ENCODE results near the gene DLGAP1. TPM values are rescaled to one million over a fixed set of nuclear protein-coding genes. Genes with fewer than 3 reads are reported as not detected.

DLGAP1 gene
- total and polyA plus RNA-seq, 9 donors = 2.0 to 42.7 (median 3.8) TPM

DNA sequence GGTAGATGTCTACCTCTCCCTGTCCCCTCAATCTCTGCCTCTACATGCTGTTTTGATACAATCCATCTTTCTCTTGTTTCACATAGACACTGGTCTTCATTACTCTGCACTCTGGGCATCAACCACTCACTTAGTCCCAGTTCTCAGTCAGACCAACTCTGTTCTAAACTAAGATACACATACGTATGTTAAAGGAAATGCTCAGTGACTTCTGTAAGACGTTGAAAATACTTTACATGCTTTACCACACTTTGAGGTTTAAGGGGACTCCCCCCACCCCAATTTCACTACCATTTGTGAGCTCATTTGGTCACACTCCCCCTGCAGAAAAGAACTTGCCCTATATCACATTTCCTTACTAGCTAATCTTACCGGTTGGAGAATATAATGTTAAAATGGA is 507.7 kb downstream of the DLGAP1 start:
- no peak for DNase-seq
- Histone ChIP-seq H3K27me3 (no peaks in the 10 kb centered on the region), H3K4me3 (no peak overlapping the region), H3K9me3 (no peaks in the 10 kb centered on the region), H3K27ac (no peak overlapping the region), H3K36me3 (no peaks in the 10 kb centered on the region), H3K4me1 (ENCODE audit: insufficient read depth) (no peaks in the 10 kb centered on the region)
- 85% methylated on average over 3 of the region's 3 CpGs for WGBS, 3 donors
- intact Hi-C loops (cut with DNase I) = no loop called here
- TF ChIP-seq EP300 (IDR thresholded peaks at IDR 0.05) (no peak), POLR2A (IDR thresholded peaks at IDR 0.05) (no peak)
- TF ChIP-seq, protein P1, sequence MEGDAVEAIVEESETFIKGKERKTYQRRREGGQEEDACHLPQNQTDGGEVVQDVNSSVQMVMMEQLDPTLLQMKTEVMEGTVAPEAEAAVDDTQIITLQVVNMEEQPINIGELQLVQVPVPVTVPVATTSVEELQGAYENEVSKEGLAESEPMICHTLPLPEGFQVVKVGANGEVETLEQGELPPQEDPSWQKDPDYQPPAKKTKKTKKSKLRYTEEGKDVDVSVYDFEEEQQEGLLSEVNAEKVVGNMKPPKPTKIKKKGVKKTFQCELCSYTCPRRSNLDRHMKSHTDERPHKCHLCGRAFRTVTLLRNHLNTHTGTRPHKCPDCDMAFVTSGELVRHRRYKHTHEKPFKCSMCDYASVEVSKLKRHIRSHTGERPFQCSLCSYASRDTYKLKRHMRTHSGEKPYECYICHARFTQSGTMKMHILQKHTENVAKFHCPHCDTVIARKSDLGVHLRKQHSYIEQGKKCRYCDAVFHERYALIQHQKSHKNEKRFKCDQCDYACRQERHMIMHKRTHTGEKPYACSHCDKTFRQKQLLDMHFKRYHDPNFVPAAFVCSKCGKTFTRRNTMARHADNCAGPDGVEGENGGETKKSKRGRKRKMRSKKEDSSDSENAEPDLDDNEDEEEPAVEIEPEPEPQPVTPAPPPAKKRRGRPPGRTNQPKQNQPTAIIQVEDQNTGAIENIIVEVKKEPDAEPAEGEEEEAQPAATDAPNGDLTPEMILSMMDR (IDR thresholded peaks at IDR 0.05) = no peak

DNA sequence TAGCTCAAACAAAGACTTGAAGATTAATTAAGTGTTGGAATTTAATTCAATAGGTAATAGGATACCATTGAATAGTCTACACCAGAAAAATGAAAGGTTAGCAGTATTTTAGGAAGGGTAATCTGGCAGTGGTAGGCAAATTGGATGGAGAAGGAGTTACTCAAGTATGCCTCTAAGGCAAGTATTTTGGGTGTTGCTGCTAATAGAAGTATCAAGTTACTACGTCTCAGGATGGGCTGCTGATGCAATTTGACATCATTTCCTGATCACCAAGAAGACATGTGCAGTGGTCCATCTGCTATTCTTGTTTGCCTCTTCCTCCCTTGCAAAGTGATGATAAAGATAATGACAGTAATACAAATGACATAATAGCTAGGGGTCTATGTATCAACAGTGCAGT is 519.8 kb downstream of the DLGAP1 start:
- 55 to 68% (median 58%) methylated on average over 1 of the region's 1 CpG for WGBS, 3 donors

DNA sequence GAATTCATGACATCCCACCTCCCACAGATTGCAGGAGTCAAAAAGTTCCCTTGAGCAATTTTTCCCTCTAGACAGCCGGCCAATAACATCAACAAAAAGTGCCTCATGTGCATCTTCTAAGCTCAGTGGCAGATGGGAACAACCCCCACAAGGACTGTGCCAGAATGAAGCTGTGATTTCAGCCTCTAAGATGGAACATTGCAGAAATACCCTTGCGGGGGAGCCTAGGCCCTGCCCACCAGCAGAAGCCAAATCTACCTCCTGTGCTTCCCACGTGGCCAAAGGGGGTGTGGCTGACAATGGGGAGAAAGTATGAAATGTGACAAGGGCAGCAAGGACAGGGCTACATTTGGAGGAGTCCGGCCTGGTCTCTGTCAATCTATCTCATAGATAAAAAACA is 522.8 kb downstream of the DLGAP1 start:
- intact Hi-C loops (cut with DNase I) = no loop called here

More for the DNA sequence above, 519.8 kb downstream of the DLGAP1 start:
- Histone ChIP-seq H3K9me3 (no peaks in the 10 kb centered on the region), H3K4me1 (ENCODE audit: insufficient read depth) (no peaks in the 10 kb centered on the region), H3K36me3 (no peaks in the 10 kb centered on the region), H3K27ac (no peak overlapping the region), H3K27me3 (no peaks in the 10 kb centered on the region), H3K4me3 (no peak overlapping the region)
- DNase-seq = no peak
- intact Hi-C loops (cut with DNase I) = no loop called here
- TF ChIP-seq POLR2A (IDR thresholded peaks at IDR 0.05) (no peak), EP300 (IDR thresholded peaks at IDR 0.05) (no peak)
- TF ChIP-seq, protein P1 (IDR thresholded peaks at IDR 0.05) = no peak

DNA sequence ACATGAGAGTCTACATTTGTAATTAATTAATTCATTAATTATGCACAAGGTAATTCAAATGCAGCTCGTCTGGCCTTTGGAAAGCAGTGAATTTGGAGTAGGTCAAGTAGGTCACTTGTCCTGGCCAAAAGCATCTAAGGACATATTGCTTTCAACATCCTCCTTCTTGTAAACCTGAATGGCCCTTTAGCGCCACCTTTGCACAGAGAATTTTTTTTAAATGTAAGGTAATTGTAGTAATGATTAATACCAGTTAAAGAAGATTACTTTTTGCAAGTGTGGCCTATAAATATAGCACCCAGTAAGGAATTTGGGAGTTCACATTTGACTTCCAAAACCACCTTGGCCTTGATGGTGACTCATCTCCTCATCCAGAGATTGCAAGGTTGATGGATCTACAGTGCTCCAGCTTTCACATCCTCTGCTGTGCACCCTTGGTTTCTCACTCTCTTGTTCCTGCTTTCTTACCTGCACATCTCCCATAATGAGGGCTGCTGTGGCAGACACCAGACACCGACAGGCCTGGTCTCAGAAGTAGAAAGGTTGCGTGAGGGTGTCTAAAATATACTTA is 523.5 kb downstream of the DLGAP1 start:
- intact Hi-C loops (cut with DNase I) = no loop called here

More for the DNA sequence above, 522.8 kb downstream of the DLGAP1 start:
- Histone ChIP-seq H3K36me3 (no peaks in the 10 kb centered on the region), H3K27me3 (no peaks in the 10 kb centered on the region), H3K4me3 (no peak overlapping the region), H3K9me3 (no peaks in the 10 kb centered on the region), H3K27ac (no peak overlapping the region), H3K4me1 (ENCODE audit: insufficient read depth) (no peaks in the 10 kb centered on the region)
- DNase-seq = no peak
- TF ChIP-seq EP300 (IDR thresholded peaks at IDR 0.05) (no peak), POLR2A (IDR thresholded peaks at IDR 0.05) (no peak)
- TF ChIP-seq, protein P1 (IDR thresholded peaks at IDR 0.05) = no peak
- WGBS, 3 donors = 30 to 48% (median 38%) methylated on average over 4 of the region's 4 CpGs

More for the DNA sequence above, 523.5 kb downstream of the DLGAP1 start:
- Histone ChIP-seq H3K27me3 (no peaks in the 10 kb centered on the region), H3K36me3 (no peaks in the 10 kb centered on the region), H3K9me3 (no peaks in the 10 kb centered on the region), H3K4me3 (no peak overlapping the region), H3K4me1 (ENCODE audit: insufficient read depth) (no peaks in the 10 kb centered on the region), H3K27ac (no peak overlapping the region)
- WGBS, 3 donors = 93 to 95% (median 93%) methylated on average over 4 of the region's 4 CpGs
- TF ChIP-seq EP300 (IDR thresholded peaks at IDR 0.05) = no peak
- TF ChIP-seq POLR2A (IDR thresholded peaks at IDR 0.05) = no peak
- TF ChIP-seq, protein P1 (IDR thresholded peaks at IDR 0.05) = no peak
- no peak for DNase-seq
